Hippocampal formation (tissue), 2 donors: Measurements from ENCODE around the gene IFNA16.
"Not testable (repeated sequence)": the region's sequence is repeated elsewhere in the genome, so short reads cannot be mapped to it uniquely, and the experiment has no call there.

Experiments
- DNase-seq, 2 donors: peaks; one replicate each; lab custom pipeline; 2025; lab: John Stamatoyannopoulos, UW

The IFNA16 gene

DNA sequence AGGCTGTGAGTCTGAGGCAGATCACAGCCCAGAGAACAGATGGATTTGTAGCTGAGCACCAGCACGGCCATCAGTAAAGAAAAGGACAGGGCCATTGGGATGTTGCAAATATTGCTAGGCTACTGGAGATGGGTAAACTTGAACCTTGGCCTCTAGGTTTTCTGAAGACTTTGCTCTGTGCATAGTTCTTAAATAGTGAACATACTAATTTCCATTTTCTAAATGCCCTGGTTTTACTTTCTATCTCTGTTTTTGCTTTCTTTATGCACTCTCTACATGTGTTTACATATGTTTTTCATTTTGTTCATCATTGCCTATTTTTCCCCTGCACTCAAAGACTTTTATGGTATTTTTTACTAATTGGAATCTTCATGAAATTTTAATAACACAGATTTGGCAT is at the start of gene IFNA16:
IFNA16 (minus strand) TSS at position 101 of the 400 bp plus-strand sequence; CDS start at position 95, 6 bp downstream.
- DNase-seq: not testable (repeated sequence)

DNA sequence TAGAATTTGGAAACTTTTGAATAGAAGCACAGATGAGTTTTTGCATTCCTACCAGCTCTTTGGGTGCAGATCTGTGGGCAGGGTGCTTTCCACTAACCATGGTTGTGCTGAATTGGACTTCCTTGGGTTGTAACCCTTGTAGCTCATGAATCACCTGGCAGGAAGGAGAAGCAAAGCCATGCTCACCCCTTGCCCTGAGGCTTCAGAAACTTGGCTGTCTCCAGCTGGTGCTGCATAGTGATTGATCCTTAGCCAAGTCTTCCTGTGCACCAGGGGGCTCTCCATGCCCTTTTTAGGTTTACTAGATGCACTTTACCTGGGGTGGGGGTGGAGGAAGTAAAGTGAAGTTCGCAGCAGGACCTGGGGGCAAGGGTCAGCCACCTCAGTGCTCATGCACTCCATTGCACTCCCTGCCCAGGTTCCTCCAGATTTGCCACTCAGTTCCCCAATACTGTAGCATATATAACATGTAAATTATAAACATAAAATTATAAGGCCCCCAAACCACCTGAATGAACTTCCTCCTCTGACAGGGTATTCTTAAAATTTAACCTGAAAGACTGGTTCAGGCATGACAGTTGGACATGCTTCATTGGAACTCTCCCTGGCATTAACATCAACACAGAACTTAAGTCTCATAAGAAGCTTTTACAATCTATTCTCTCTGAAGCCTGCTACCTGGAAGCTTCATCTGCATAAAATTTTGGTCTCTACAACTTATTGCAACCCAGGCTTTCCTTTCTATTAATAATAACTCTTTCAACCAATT is 48.5 kb upstream of the IFNA16 start:
- no peak for DNase-seq

DNA sequence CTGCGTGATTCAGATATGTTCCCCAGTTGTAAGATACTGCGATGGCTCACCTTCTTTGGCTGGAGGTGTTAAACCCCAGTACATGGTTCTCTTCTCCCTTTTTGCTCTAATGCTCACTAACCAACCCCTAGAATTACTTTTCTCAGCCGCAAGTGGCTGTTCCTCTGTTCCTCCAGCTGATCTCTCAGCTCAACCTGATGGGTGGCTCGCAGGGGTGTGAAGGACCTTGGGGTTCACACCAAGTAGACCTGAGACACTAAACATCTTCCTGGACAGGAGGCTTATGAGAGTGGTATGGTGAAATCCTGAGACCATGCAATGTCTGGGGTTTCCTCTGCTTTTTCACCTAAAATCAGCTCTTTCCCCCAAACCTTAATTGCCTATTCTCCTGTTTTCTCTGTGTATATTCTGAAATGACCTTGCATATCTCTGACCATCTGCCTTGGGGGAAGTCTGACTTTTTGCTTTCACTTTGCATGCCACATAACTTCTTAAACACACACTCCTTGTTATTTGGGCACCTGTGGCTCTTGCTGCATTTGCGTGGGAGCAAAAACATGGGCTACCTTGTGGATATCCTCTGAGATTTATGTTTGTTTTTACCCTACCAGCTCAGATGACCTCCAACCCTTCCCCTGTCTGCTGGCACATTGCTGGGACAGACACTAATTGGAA is 38.6 kb upstream of the IFNA16 start:
- no peak for DNase-seq

DNA sequence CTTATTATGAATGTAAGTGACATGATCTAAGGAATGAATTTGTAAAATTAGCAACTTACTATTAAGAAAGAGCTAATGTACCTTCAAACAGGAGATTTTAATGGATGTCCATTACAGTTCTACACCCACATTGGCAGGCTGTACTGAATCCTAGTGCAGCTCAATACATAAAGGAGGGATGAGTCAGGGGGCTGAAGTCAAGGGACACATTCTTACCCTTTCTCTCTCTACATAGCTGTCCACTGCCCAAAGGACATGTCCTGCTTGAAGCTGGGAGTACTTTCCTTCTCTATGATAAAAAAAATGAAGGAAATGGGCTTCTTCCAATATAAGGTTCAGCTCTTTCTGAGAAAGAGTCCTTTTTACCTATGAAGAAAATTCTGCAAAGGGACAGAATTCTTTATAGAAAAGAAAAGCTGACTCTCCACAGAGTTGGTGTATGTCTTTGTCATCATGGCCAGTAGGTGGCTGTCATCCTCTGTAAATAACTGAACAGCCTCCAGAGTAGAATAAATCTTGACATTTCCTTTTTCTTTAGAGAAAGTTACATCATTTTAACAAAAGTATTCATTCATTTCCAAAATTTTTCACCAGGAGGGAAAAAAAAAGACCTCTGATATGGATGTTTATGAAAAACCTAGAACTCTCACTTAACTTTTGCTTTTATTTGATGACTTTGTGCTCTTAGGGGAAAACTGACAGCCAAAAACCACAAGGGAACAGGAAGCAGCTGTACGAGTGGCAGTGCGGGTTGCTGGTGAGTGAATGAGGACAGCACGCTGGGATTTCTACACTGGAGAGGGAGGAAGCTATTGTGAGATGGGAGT is 35.8 kb upstream of the IFNA16 start:
- peak; percentile 9 to 56 for DNase-seq

DNA sequence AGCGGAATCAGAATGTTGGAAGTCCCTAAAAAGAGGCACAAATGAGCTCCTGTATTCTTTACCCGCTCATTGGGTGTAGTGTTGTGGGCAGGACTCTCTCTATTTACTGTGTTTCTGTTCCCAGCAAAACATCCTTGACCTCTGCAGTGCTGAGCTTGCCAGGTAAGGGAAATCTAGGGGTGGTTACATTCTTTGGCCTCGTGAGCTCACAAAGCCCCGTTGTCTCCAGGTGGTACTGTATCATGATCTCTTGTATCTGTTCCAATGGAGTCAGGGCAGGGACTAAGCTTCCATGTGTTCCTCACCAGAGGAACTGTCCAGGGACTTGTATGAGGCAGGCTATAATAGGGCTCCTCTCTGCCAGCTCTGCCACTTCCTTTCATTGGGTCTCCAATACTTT is 34.5 kb upstream of the IFNA16 start:
- no peak for DNase-seq

DNA sequence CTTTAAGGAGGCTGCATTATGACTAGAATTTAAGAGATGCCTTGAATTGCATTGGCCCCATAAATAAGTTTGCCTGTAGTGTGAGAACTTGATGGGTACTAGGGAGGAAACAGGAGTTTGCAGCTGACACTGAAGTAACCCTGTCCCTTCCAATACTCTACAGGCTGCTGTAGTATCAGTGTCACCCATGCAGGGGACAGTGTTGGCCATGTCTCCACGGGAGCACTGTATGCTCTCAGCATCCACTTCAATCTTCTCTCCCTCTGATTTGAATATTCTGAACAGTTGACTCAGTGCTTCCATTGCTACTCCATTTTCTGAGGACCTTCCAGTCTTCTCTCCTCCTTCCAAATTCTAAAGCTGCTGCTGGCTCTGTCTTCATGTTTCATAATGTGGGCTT is 34.1 kb upstream of the IFNA16 start:
- DNase-seq: no peak

DNA sequence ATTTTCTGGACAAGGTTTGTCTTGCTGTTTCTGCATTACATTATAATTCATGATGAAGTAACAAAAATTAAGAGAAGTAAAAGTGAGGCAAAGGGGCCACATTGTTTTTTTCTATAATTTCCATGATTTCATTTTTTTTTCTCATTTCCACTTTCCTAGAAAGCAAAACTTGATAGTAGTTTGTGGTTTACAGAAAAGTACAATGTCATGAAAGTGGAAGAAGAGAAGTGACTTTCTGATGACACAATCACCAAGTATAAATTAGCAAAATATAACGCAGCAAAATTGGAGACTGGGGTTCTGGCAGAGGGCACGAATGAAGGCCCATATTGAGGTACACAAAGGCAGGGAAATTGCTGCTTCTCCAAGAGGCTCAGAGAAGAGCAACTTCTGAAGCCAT is 27.7 kb upstream of the IFNA16 start:
- DNase-seq: no peak

DNA sequence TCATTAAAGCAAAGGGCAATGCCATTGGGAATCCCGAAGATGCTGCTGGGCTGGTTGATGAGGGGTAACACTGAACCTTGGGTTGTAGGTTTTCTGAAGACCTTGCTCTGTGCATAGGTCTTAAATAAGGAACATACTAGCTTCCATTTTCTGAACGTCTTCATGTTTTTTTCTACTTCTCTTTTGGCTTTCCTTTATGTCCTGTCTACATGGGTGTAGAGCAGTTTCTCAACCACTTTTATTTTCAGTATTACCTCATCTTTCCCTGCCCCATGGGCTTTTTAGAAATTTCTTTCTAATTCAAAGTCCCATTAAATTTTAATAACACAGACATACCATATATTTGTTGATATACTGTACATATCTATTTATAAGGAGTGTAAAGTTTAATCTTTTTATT is 22.8 kb upstream of the IFNA16 start, which contains the start of gene IFNA14:
IFNA14 (minus strand) TSS at position 95 of the 400 bp plus-strand sequence; CDS start at position 25, 70 bp downstream.
- no peak for DNase-seq

DNA sequence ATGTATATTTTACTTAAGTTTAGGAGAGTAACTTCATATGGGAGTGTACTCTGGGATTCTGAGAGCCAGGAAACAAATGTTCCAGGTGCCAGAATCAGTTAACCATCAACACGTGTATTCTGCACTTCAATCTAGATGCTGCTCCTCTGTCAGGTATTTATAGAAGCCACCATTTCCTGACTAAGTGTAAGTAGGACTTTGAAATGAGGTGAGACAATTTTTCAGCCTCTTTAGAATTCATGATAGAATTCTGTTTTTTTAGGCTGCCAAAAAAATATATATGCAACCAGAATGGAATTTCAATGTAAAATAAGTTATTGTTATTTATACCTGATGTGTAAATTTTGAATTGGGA is 19.2 kb upstream of the IFNA16 start:
- DNase-seq: not testable (repeated sequence)

DNA sequence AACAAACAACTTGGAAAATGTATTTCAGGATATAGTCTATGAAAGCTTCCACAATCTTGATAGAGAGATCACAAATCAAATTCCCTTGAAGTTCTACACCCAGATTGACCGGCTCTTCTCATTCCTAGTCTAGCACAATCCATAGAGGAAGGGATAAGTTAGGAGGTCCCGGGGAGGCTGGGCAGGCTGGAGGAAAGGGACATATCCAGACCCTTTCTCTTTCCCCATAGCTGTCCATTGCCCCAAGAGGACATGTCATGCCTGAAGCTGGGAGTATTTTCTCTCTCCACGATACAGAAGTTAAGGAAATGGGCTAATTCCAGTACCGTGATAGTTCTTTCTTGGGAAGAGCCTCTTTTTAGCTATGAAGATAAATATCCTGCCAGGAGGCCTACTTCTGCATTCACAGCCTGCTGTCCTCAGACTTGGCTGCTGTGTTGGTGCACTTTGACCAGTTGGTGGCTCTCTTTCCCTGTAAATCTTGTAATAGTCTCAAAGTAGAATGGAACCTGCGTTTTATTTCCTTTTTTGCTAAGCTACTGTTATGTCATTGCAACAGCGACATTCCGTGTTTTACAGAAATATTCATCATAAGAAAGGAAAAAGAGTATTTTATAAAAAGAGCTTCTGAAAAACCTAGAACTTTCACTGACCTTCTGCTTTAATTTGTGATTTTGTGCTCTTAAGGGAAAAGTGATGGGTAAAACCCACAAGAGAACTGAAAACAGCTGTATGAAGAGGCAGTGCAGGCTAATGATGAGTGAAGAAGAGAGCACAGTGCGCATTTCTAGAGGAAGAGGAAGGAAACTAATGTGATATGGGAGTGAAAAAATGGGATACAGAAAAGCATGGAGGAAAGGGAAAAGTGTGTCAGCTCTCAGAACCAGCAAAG is 18.6 kb upstream of the IFNA16 start:
- DNase-seq: peak; percentile 6 to 62

DNA sequence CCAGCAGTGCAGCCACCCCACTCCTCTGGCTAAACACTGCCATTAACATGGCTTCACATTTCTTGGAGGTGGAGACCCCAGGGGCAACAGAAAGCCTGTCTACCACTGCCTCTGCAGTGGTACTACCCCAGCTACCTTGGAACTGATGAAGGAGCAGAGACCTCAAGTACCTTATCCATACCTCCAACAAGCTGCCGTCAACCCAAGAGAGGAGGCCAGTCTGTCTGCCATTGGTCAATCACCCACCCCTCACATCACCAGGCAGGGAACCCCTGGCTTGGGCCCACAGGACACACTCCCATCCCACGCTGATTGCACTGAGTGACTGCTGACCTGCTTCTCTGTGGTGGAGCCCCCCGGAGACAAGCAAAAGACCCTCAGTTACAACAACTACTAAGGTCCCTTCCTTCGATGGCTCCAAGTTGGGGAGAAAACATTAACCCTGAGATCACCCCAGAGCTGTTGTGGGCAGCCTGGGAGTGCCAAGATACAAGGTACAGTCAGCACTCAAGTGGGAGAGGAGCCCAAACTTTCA is 17.1 kb upstream of the IFNA16 start:
- DNase-seq: no peak

DNA sequence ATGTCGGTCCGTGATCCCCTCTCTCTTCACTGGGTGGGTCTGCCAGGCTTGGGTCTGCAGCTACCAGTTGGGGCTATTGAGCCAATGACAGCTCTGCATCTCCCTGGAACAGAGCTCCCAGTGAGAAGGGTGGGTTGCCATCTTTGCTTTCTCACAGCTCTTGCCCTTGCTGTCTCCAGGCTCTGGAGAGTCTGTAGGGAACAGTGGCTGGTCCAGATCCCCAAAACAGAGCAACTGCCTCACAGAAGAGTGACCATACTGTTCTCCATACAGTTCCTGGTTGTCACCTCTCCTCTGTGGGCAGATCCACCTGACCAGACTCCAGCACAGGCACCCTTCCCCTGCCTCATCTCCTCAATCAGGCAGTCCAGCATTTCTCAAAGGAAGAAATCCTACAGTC is 16.1 kb upstream of the IFNA16 start:
- no peak for DNase-seq

DNA sequence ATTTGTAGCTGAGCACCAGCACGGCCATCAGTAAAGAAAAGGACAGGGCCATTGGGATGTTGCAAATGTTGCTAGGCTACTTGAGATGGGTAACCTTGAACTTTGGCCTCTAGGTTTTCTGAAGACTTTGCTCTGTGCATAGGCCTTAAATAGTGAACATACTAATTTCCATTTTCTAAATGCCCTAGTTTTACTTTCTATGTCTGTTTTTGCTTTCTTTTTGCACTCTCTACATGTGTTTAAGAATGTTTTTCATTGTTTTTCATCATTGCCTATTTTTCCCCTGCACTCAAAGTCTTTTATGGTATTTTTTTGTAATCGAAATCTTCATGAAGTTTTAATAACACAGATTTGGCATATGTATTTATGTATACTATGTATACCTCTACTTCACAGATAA is 11.0 kb upstream of the IFNA16 start, which contains the start of gene IFNA17:
IFNA17 (minus strand) TSS at position 101 of the 400 bp plus-strand sequence; CDS start at position 52, 49 bp downstream.
- DNase-seq: no peak

DNA sequence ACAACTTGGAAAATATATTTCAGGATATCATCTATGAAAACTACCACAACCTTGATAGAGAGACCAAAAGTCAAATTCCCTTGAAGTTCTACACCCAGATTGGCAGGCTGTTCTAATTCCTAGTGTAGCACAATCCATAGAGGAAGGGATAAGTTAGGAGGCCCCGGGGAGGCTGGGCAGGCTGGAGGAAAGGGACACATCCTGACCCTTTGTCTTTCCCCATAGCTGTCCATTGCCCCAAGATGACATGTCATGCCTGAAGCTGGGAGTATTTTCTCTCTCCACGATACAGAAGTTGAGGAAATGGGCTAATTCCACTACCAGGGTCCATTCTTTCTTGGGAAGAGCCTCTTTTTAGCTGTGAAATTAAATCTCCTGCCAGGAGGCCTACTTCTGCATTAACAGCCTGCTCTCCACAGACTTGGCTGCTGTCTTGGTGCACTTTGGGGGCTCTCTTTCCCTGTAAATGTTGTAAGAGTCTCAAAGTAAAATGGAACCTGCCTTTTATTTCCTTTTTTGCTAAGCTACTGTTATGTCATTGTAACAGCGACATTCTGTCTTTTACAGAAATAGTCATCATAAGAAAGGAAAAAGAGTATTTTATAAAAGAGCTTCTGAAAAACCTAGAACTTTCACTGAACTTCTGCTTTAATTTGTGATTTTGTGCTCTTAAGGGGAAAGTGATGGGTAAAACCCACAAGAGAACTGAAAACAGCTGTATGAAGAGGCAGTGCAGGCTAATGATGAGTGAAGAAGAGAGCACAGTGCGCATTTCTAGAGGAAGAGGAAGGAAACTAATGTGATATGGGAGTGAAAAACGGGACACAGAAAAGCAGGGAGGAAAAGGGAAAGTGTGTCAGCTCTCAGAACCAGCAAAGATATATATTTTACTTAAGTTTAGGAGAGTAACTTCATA is 3.4 kb downstream of the IFNA16 start:
- not testable (repeated sequence) for DNase-seq

DNA sequence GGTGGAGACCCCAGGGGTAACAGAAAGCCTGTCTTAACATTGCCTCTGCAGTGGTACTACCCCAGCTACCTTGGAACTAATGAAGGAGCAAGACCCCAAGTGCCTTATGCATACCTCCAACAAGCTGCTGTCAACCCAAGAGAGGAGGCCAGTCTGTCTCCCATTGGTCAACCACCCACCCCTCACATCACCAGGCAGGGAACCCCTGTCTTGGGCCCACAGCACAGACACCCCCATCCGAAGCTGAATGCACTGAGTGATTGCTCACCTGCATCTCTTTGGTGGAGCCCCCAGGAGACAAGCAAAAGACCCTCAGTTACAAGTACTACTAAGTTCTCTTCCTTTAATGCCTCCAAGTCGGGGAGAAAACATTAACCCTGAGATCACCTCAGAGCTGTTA is 5.0 kb downstream of the IFNA16 start:
- not testable (repeated sequence) for DNase-seq

DNA sequence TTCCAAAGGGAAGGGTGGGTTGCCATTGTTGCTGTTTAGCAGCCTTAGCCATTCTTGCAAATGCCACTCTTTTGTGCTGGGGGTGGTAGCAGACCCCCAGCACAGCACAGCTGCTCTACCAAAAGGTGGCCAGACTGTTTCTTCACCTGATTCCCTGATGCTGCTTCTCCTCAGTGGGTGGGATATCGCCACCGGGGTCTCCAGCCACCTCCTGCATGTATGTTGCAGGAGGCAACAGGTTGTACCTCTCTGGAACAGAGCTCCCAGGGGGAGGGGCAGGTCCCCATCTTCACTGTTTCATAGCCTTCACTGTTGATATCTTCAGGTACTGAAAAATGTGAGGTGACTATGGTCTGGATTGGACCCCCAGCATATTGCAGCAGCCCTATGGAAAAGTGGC is 6.3 kb downstream of the IFNA16 start:
- not testable (repeated sequence) for DNase-seq

DNA sequence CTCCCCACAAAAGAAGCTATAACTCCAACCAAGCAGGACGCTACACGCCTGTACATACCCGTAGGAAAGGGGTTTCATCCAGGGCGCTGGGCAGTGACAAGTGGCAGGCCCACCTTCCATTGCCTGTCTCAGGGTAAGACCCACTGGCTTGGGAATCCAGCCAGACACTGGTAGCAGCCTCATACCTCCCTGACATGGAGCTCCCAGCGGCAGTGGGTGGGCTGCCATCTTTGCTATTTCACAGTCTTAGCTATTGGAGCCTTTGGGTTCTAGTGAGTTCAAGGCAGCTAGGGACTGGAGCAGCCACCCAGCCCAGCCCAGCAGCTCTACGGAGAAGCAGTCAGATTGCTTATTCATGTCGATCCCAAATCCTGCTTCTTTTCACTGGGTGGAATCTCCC is 6.8 kb downstream of the IFNA16 start:
- no peak for DNase-seq

DNA sequence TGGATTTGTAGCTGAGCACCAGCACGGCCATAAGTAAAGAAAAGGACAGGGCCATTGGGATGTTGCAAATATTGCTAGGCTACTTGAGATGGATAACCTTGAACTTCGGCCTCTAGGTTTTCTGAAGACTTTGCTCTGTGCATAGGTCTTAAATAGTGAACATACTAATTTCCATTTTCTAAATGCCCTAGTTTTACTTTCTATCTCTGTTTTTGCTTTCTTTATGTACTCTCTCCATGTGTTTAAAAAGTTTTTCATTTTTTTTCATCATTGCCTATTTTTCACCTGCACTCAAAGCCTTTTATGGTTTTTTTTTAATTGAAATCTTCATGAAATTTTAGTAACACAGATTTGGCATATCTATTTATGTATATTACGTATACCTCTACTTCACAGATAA is 10.1 kb downstream of the IFNA16 start, which contains the start of gene IFNA10:
IFNA10 (minus strand) TSS at position 101 of the 400 bp plus-strand sequence; CDS start at position 55, 46 bp downstream.
- DNase-seq: not testable (repeated sequence)

DNA sequence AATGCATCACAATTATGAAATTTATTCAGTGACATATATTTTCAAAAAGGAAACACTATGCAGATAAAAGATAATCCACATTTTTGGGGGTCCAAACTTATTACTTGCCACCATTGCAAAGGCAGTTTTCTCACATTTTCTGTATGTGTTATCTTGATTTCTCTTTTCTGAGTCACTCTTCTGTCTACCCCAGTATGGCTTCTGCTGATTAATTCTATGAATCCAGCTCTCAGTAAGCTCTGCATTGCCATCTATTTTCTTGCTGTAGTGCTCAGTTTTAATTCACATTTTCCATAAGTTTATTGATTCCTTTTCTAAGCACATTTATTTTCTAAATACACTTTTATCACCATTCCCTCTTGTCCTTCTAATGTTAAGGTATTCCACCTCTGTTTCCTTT is 11.9 kb downstream of the IFNA16 start:
- no peak for DNase-seq

DNA sequence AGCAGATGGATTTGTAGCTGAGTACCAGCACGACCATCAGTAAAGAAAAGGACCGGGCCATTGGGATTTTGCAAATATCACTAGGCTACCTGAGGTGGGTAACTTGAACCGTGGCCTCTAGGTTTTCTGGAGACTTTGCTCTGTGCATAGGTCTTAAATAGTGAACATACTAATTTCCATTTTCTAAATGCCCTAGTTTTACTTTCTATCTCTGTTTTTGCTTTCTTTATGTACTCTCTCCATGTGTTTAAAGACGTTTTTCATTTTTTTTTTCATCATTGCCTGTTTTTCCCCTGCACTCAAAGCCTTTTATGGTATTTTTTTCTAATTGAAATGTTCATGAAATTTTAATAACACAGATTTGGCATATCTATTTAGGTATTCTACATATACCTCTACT is 15.0 kb downstream of the IFNA16 start, which contains the start of gene IFNA7:
IFNA7 (minus strand) TSS at position 101 of the 400 bp plus-strand sequence; CDS start at position 61, 40 bp downstream.
- not testable (repeated sequence) for DNase-seq
